GM21737 (cell line): ENCODE measurements around the gene ATP4A.
"Not testable (repeated sequence)": the region's sequence is repeated elsewhere in the genome, so short reads cannot be mapped to it uniquely, and the experiment has no call there.

Experiments used
- ATAC-seq: cut with Tn5 transposase; IDR thresholded peaks from one replicate; pipeline ENCODE4 v1.9.1; 2021; ENCODE audit warnings: mild to moderate bottlenecking, moderate library complexity; ENCODE audit not compliant: unreplicated experiment

Gene ATP4A

GRCh38 chr19:35563207-35563829 lies at the start of gene ATP4A:
ATP4A (minus strand) TSS chr19:35563658; CDS start chr19:35563629, 29 bp downstream.
- no peak for ATAC-seq

DNA sequence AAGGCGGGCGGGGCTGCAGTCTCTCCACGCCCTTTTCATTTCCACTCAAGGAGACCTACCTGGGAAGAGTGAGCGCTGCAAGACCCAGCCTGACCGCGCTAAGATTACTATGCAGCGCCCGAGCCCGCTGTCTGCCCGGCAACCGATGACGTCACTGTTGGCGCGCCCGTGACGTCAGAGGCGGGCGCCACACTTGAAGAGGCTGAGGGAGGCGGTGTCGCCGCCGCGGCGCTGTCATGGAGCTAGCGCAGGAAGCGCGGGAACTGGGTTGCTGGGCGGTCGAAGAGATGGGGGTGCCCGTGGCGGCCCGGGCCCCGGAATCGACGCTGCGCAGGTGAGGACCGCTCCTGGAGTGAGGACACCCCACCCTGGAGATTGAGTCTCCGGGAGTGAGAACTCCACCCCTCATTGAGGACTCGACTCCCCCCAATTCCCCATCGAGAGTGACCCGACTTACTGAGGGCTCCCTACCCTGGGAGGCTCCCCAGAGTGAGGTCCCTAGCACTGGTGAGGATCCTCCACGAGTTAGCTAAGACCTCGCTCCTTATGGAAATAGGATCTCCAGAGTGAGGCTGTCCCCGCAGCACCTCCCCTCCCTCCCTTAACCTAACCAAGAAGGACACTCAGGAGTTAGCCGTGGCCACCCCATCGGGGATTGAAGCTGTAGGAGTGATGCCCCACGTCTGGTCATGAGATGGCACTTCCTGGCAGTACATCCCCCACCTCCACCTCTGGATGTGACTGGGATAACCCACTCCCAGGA lies 49.3 kb upstream of the ATP4A start, which contains the start of gene HAUS5:
Gene HAUS5 (plus strand): TSS at position 177 of the 763 bp plus-strand sequence. CDS start 60 bp downstream, at position 237.
- ATAC-seq, result peak; percentile 66

DNA sequence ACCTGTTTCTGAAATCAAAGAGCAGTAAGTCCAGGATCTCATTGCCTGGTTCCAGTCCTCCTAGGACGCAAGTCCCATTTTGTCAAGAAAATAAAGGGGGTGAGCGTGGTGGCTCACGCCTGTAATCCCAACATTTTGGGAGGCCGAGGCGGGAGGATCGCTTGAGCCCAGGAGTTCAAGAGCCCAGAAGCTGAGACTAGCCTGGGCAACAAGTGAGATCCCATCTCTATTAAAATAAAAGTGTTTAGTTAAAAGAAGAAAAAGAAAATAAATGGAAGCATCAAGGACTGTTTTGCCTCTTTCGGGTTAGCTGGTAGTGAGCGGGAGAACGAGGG lies 48.7 kb upstream of the ATP4A start:
- no peak for ATAC-seq

- peak; percentile 39 for ATAC-seq
Observed at GRCh38 chr19:35609851-35610353, 46.4 kb upstream of the ATP4A start.

DNA sequence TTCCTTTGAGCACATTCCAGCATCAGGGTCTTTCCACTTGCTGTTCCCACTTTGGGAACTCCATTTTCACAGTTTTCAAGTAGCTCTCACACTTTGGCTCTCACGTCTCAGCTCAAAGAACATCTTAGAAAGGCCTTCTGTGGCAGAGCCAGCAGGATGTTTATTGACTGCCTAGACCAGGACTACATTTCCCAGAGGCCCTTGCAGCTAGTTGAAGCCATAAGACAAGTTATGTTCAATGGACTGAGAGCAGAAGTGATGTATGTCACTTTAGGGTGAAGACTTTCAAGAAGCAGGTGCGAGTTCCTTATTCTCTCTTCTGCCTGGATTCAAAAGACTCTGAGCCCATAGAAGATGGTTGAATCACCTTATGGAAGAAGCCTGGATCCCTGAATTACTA lies 44.8 kb upstream of the ATP4A start:
- no peak for ATAC-seq

DNA sequence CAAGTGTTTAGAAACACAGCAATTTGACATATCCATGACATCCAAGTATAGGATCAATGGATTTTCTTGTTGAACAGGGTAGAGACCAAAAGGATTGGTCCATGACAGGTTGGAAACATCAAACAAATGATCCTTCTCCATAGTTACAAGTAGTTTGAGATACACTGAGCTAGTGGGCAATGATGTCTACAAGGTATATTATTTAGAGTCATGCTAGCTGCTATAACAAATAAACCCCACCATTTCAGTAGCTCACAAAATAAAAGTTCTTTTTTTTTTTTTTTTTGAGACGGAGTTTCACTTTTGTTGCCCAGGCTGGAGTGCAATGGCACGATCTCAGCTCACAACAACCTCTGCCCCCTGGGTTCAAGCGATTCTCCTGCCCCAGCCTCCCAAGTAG lies 44.2 kb upstream of the ATP4A start:
- ATAC-seq, result no peak

DNA sequence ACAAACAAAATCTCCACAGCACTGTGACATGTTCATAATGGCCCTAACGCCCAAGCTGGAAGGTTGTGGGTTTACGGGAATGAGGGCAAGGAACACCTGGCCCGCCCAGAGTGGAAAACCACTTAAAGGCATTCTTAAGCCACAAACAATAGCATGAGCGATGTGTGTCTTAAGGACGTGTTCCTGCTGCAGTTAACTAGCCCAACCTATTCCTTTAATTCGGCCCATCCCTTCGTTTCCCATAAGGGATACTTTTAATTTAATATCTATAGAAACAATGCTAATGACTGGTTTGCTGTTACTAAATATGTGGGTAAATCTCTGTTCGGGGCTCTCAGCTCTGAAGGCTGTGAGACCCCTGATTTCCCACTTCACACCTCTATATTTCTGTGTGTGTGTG lies 43.7 kb upstream of the ATP4A start:
- ATAC-seq, result not testable (repeated sequence)

GRCh38 chr19:35604436-35604835 lies 41.0 kb upstream of the ATP4A start:
- not testable (repeated sequence) for ATAC-seq

- ATAC-seq, result no peak
Observed at GRCh38 chr19:35601971-35602370, 38.5 kb upstream of the ATP4A start.

DNA sequence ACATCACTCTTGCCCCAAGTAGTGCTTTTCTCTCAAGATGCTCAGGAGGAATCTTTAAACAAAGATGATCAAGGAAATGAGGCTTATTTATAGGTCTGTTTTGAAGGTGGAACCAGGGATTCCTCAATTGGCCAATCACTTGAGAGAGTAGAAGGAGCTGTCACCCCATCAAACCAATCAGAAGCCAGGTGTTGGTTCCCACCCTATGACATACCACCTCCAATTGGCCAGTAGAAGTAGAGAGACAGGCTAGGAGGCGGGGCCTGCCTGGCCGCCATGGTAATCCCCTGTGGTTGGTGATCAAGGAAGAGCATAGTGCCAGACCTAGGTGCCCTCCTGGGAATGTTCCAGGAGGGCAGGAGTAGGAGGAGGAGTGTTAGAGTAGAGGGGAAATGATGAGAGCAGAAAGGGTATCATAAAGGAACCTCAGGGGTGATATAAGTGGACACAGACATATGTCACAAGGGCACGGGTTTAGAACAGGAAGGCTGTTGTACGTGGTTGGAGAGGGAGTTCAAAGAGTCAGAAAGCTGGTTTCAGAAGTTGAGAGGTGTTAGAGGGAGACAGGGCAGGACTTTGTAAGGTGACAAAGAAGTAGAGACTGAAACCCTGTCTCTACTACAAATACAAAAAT lies 33.0 kb upstream of the ATP4A start:
- peak; percentile 78 for ATAC-seq

DNA sequence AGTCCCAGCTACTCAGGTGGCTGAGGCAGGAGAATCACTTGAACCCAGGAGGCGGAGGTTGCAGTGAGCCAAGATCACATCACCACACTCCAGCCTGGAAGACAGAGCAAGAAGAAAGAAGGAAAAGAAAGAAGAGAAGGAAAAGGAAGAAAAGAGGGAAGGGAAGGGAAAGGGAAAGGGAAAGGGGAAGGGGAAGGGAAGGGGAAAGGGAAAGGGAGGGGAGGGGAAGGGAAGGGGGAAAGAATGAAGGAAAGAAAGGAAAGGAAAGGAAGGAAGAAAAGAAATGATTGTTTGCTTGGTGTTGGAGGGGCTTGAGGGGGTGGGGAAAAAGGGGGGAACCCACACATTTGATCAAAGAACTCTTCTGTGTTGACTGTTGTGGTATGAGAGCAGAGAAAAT lies 32.5 kb upstream of the ATP4A start:
- ATAC-seq, result no peak

DNA sequence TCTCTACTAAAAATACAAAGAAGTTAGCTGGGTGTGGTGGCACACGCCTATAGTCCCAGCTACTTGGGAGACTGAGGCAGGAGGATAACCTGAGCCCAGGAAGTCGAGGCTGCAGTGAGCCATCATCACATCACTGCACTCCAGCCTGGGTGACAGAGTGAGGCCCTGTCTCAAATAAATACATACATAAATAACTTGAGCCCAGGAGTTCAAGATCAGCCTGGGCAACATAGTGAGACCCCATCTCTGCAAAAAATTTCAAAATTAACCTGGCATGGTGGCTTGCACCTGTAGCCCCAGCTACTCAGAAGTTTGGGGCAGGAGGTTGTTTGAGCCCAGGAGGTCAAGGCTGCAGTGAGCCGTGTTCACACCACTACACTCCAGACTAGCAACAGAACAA lies 31.6 kb upstream of the ATP4A start:
- not testable (repeated sequence) for ATAC-seq

DNA sequence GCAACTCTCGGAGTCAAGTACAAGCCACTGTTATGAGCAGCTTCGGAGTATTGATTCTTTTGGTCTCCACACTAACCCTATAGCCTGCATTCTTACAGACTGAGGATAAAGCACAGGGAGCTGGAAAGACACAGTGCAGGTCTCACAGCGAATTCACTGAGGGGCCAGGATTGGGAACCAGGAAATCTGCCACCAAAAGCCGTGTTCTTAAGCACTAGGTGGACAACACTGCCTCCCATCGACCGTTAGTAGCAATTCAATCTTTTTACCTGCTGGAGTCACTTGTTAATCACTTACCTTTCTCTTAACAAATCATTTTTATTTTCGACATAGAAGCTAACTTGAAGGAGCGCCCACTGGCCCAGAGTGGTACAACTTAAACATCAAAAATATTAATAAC lies 28.8 kb upstream of the ATP4A start:
- ATAC-seq, result no peak

DNA sequence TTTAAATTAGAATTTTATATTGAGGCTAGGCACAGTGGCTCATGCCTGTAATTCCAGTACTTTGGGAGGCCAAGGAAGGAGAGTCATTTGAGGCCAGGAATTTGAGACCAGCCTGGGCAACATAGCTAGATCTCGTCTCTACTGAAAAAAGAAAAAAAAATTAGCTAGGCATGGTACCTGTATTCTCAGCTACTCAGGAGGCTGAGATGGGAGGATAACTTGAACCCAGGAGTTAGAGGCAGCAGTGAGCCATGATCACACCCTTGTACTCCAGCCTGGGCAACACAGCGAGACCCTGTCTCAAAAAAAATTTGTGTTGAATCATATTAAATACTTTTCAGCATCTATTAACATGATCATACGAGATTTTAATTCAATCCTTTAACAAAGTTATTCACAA lies 27.4 kb upstream of the ATP4A start:
- ATAC-seq, result no peak

GRCh38 chr19:35587321-35587720 lies 23.9 kb upstream of the ATP4A start:
- no peak for ATAC-seq

DNA sequence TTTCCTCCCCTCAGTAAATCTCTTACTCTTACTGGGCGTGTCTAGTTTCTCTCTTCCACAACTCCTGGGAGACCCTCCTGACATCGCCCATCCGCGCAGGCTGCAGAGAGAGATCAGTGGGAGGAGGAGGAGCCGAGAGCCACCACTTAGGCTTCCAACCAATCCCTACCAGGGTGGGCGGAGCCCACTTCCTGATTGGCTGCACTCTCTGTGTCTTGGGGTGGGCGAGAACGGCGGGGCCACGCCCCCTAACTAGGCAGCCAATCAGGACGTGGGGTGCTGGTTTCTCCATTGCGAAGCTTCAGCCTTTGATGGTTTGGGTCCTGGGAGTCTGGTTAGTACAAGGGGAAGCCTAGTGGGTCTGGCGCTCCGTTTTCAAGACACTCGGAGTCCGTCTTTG lies 22.4 kb upstream of the ATP4A start, which contains the start of gene PMIS2:
Gene PMIS2 (plus strand): TSS at position 326 of the 400 bp plus-strand sequence. CDS start 87 bp downstream, outside the sequence.
- no peak for ATAC-seq

- no peak for ATAC-seq
Observed at GRCh38 chr19:35582760-35583159, 19.3 kb upstream of the ATP4A start.

GRCh38 chr19:35578707-35579106 lies 15.2 kb upstream of the ATP4A start:
- no peak for ATAC-seq

DNA sequence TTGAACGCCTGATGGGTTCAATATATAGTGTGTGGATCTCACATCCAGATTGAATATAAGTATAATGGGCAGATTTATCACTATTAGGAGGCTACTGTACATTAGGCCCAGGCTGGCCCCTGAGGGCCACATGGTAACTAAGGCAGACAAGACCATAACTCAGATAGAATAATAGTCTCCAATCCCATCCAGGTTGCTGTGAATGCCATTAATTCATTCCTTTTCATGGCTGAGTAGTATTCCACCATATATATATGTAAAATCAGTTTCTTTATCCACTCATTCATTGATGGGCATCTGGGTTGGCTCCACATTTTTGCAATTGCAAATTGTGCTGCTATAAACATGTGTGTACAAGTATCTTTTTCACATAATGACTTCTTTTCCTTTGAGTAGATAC lies 14.5 kb upstream of the ATP4A start:
- ATAC-seq, result no peak

- no peak for ATAC-seq
Observed at GRCh38 chr19:35571406-35571965, 8.0 kb upstream of the ATP4A start.

- no peak for ATAC-seq
Observed at GRCh38 chr19:35569281-35569781, 5.9 kb upstream of the ATP4A start.
